ENCODE results near the gene LGALS8.
"Not testable (repeated sequence)": the region's sequence is repeated elsewhere in the genome, so short reads cannot be mapped to it uniquely, and the experiment has no call there.

The LGALS8 gene

GRCh38 chr1:236523704-236524141 is at the start of gene LGALS8:
Gene LGALS8 (plus strand): TSS chr1:236523982. CDS start chr1:236526071, 2,089 bp downstream.
- peak; percentile 86 for DNase-seq (ENCODE audit: low spot score)

GRCh38 chr1:236476019-236476418 is 47.8 kb upstream of the LGALS8 start:
- no peak for DNase-seq (ENCODE audit: low spot score)

DNA sequence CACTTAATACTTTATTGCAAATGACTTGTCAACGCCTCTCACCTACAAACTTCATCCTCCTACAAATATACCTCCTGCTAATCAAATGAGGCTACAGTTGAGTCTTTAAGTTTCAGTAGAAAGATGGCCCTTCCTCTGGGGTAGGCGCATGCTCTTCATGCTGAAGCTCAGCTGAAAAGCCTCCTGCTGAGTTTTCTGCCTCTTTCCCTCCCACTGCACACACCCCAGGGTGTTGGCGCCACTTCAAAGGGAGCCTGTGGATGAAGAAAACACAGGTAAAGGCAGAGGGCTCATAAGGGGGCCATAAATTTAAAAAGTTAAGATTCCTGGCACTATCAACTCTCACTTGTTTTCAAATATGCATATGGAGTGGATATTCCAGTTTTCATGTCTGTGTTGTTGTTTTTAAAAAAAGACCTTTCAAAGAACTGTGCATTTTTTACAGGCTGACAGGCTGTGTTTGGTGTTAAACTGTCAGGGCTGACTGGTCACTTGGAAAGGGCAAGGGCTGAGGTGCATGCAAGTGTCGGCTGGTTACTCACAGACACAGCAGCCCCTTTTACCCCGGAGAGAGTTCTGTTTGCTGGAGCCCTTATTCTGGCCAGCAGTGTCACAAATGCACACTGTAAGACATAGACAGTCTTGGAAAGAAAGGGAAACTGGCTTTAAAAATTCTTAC is 42.9 kb upstream of the LGALS8 start:
- no peak for DNase-seq (ENCODE audit: low spot score)

GRCh38 chr1:236484310-236484971 is 39.3 kb upstream of the LGALS8 start:
- no peak for DNase-seq (ENCODE audit: low spot score)

DNA sequence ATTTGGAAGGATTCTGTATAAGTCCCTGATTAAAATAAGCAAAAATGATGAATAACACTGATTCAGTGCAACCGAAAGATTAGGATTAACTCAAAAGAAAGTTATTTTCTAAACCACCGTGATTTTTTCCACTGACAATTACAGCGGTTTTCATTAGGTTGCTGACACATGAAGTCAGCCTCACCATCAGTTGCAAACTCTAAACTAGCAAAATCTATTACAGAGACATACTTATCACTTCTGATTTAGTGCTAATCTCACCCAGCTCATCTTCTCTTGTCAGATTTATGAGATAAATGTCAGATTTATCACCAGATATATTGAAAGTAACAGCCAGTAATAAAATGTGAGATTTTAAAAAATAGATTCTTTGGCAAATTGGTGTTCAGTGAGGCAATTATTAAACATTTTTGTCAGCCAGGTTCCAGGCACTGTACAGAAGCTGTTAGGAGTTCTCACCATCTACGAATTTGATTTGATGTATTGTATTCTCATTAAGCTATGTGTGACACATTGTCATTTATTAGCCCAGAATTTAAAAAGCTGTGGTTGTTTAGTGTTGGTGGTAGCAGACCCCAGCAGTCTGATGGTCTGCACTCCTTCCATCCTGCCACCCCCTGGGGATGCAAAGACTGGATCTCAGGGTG is 37.3 kb upstream of the LGALS8 start:
- DNase-seq (ENCODE audit: low spot score) = no peak

GRCh38 chr1:236489161-236489560 is 34.6 kb upstream of the LGALS8 start:
- DNase-seq (ENCODE audit: low spot score) = not testable (repeated sequence)

- peak; percentile 8 for DNase-seq (ENCODE audit: low spot score)
These were observed 33.9 kb upstream of the LGALS8 start for GRCh38 chr1:236489710-236490377.

DNA sequence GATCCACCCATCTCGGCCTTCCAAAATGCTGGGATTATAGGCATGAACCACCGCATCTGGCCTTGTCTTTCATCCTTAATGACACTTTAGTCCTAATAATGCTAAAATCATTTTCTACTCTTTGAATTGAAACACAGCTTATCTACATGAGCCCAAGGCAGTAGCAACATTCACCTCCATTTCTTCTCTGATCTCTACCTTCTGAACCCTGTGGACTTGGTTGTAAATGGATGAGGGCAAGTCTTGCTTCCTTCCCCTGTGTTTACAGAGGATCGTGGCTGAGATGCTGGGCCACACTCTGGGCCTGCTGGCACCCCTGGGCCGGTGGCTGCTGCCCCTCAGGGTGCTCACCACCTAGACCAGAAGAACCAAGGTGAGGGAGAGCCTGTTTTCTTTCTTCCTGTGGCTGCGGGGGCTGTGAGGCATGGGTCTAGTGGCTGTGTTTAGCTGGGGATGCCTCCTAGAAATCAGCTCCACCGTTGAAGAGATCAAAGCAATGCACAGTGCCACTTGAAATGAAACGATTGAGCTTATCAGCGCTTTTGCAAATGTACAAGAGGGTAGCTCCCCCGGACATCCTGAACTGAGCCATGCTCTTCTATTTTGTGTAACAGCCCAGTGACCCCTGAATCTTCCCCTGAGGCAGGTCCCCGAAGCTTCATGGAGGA is 32.2 kb upstream of the LGALS8 start:
- no peak for DNase-seq (ENCODE audit: low spot score)

- DNase-seq (ENCODE audit: low spot score) = no peak
These were observed 31.4 kb upstream of the LGALS8 start for GRCh38 chr1:236492378-236492777.

- no peak for DNase-seq (ENCODE audit: low spot score)
These were observed 29.7 kb upstream of the LGALS8 start for GRCh38 chr1:236494082-236494481.

DNA sequence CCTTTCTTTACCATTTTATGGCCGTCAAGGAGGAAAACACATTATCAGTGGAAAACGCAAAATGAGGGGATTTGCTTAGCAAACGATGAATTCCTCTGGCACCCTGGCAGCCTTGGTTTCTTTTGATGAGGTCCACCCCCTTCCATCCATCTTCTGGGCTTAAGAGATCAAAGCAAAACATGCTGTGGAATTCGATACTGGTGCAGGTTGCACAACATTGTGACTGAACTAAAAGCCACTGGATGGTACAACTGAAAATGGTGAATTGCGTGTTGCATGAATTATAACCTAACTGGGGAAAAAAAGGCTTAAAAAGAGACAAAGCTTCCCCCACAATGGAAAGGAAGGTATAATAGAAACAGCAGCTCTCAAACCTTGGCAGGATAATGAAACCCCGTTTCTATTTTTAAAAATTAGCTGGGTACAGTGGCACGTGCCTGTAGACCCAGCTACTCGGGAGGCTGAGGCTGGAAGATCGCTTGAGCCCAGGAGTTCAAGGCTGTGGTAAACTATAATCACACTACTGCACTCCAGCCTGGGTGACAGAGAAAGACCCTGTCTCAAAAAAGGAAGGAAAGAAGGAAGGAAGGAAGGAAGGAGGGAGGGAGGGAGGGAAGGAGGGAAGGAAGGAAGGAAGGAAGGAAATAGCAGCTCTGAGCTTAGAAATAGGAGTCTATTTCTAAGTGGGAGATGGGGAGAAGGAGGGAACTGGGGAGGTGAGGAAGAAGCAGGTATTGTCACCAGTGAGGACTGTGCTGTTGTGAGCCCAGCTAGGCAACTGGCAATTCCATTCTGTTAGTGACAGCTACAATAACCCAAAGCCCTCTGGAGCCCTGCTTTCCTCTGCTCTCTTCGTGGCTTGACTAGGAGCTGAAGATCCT is 29.0 kb upstream of the LGALS8 start:
- DNase-seq (ENCODE audit: low spot score) = no peak

DNA sequence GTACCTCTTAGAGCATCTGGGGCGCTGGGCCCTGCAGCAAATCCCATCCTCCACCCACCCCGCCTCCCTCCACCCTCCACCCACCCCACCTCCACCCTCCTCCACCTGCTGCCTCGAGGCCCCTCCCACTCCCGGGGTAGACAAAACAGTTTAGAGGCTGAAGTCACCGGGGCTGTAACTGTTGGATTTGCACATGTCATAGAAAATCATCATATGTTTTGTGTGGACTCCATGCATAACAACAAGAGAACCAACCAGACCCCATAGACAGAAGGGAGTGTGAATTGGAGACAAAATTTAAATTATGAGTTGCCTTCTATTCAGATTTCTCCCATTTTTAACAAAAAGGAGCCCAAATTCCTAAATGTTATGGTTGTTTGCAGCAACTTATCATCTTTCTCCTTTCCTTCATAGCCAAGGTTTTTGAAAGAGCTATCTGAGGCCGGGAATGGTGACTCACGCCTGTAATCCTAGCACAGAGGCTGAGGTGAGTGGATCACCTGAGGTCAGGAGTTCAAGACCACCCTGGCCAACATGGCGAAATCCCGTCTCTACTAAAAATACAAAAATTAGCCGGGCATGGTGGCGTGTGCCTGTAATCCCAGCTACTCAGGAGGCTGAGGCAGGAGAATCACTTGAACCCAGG is 28.2 kb upstream of the LGALS8 start:
- no peak for DNase-seq (ENCODE audit: low spot score)

- no peak for DNase-seq (ENCODE audit: low spot score)
These were observed 25.9 kb upstream of the LGALS8 start for GRCh38 chr1:236497908-236498307.

DNA sequence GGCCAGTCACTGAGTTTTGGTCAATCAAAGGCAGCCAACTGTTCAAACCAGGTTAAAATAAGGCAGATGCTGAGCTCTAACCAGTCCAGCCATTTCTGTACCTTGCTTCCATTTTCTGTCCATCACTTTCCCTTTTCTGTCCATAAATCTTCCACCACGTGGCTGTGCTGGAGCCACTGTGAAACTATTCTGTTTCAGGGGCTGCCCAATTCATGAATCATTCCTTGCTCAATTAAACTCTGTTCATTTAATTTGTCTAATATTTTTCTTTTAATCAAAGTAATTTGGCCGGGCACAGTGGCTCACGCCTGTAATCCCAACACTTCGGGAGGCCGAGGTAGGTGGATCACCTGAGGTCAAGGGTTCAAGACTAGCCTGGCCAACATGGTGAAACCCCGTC is 22.7 kb upstream of the LGALS8 start:
- no peak for DNase-seq (ENCODE audit: low spot score)

DNA sequence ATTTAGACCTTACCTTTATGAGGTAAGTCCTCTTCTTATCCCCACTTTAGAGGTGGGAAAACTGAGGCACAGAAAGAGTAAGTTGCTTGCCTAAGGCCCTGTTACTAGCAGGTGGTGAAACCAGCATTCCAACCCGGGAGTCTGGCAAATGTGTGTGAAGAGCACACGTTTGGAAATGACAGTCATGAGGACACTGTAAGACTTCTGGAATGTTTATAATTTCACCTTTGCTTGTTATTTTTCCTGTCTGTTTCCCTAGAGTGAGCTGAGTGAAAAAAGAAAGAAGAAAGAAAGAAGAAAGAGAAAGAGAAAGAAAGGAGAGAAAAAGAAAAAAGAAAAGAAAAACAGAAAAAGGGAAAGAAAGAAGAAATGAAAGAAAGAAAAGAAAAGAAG is 21.2 kb upstream of the LGALS8 start:
- no peak for DNase-seq (ENCODE audit: low spot score)

DNA sequence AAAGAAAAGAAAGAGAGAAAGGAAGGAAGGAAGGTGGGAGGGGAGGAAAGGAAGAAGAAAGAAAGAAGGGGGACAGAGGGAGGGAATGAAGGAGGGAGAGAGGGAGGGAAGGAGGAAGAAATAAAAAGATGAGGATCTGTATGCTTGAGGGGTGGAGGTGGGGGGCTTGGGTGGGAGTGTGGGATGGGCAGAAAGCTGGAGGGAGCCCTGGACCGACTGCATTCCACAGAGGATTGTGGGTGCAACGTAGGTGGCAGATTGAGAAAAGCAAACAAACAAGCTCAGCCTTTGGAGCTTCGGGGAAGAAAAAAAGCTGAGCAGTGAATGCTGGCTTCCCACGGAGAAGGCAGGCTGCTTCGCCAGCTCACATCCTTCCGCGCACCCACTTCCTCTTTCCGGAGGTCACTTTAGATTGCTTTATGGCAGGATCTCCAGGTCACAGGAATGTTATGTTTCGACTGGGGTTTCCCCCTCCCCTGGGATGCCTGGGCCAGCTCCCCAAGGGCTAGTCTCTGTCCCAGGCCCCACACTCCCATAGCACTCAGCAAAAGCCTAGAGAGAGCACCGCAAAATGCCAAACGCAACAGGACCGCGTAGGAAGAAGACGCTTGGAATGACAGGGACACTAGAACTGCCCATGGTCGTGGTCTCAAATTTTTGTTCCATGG is 20.7 kb upstream of the LGALS8 start:
- DNase-seq (ENCODE audit: low spot score) = no peak

- DNase-seq (ENCODE audit: low spot score) = not testable (repeated sequence)
These were observed 19.4 kb upstream of the LGALS8 start for GRCh38 chr1:236504338-236504737.

DNA sequence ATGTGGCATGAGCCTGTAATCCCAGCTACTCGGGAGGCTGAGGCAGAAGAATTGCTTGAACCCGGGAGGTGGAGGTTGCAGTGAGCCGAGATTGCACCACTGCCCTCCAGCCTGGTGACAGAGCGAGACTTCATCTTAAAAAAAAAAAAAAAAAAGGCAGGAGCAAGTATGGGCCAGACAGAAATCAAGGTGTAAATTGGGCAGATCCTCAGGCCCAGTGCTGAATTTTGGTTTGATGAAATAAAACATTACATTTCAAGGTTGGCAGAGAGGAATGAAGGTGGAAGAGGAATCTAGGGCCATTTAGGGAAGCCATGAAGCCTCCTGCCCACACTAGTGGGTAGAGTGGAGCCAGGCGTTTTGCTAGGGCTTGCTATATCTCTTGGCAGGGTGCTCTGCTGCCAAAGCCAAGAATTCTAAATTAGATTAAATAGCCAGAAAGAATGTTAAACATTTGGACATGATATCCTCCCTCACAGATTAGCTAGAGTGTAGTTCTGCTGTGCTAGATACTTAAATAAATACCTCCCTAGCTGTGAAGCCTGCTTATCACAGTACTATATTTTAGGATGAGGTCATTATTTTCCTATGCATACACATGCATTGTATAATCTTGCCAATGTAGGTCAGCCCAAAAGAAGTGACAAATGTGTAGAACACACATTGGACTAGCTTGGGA is 16.6 kb upstream of the LGALS8 start:
- DNase-seq (ENCODE audit: low spot score) = no peak

- no peak for DNase-seq (ENCODE audit: low spot score)
These were observed 15.2 kb upstream of the LGALS8 start for GRCh38 chr1:236508593-236509027.

Measured in RKO (cell line).